Fibroblast of the aortic adventitia (primary cell): ENCODE data around the gene JAZF1. TPM values are rescaled to one million over a fixed set of nuclear protein-coding genes. Genes with fewer than 3 reads are reported as not detected.

Experiments
- DNase-seq: peaks from one replicate; pipeline ENCODE4 v3.0.0-alpha.2; 2010; ENCODE audit warnings: low read depth
- H3K4me3 ChIP-seq: 2 replicates; pipeline ENCODE4 v1.5.1; 2011; ENCODE audit warnings: low read depth, mild to moderate bottlenecking, control low read depth, low read length, moderate library complexity
- total RNA-seq: library from RNA; depleted of rRNA; stranded (reverse); fragments of >200 nt; gene quantifications from 2 replicates; pipeline ENCODE4 v1.2.3, GENCODE V29; 2012; ENCODE audit warnings: low replicate concordance
- TF ChIP-seq, protein P1 (sequence below): IDR thresholded peaks from 2 replicates; pipeline ENCODE4 v1.5.1; 2011; ENCODE audit warnings: mild to moderate bottlenecking, low read length, control low read depth, inconsistent platforms; ENCODE audit not compliant: insufficient read depth

The JAZF1 gene
- total RNA-seq, 1 donor: 8.3 TPM

DNA sequence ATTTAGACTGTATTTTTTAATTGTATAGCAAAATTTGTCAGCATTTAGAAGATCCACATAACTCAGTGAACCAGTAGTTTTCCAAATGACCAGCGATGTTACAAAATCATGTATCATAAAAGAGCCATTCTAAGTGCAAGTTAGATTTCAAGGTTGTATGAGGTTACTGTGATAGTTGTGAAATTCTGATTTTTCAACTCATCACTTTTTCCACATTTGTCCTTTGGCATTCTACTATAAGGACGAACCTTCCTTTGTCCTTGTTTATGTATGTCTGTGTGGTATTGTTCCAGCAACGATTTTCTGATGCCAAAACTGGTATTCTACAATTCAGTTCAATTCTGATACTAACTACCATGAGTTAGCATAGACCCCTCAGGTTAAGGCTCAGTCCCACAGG, 376.5 kb downstream of the JAZF1 start:
- no peak overlapping the region for H3K4me3 ChIP-seq
- DNase-seq: no peak
- TF ChIP-seq, protein P1, sequence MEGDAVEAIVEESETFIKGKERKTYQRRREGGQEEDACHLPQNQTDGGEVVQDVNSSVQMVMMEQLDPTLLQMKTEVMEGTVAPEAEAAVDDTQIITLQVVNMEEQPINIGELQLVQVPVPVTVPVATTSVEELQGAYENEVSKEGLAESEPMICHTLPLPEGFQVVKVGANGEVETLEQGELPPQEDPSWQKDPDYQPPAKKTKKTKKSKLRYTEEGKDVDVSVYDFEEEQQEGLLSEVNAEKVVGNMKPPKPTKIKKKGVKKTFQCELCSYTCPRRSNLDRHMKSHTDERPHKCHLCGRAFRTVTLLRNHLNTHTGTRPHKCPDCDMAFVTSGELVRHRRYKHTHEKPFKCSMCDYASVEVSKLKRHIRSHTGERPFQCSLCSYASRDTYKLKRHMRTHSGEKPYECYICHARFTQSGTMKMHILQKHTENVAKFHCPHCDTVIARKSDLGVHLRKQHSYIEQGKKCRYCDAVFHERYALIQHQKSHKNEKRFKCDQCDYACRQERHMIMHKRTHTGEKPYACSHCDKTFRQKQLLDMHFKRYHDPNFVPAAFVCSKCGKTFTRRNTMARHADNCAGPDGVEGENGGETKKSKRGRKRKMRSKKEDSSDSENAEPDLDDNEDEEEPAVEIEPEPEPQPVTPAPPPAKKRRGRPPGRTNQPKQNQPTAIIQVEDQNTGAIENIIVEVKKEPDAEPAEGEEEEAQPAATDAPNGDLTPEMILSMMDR: no peak

DNA sequence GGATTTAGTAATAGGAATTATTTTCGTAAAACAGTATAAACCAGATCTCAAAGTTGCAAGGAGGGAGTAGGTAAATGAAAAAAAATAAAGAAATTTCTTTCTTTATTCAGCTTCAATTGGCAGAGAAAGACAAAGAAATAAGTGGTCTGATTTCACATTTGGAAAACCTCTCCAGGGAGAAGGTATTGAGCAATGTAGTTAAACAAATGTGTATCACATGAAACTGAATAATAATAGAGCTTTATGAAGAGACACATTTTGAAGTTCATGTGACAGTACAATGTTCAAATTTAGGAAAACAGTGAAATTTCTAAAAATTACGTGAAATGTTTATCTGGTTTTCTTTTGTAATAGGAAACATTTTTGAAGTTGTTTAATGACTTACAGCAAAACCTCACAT, 377.6 kb downstream of the JAZF1 start:
- TF ChIP-seq, protein P1: no peak
- DNase-seq: peak; percentile 88
- H3K4me3 ChIP-seq: no peak overlapping the region

DNA sequence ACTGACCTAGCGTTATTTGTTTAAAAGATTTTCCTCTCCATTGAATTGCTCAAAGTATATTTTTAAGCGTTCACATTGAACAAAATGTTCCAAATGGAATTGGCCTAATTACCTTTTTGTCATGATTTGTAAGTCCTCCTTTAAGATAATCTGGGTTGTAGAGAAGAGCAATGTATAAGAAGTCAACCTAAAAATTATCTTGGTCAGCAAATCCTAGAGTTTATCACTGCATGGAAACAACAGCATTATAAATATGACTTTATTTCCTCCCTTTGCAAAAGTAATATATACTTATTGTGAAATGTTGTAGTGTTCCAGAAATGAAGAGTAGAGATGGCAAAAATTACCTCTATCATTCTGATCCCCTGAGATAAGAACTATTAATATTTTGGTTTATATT, 381.4 kb downstream of the JAZF1 start:
- H3K4me3 ChIP-seq: no peak overlapping the region
- DNase-seq: no peak
- TF ChIP-seq, protein P1: no peak

DNA sequence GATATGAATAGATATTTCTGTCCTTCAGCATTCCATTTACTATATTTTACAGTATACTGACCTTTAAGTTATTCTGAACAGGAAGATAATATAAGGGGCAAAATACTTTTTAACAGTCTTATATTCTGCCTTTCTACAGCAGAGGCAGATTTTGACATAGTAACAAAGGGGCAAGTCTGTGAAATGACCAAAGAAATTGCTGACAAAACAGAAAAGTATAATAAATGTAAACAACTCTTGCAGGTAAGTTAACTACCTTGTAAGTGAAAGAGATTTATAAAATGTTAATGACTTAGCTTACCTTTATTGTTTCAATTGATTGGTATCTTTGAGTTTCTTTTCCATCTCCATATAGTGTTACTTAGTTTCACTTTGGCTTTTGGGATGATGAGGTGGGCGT, 384.6 kb downstream of the JAZF1 start:
- no peak for DNase-seq
- TF ChIP-seq, protein P1: no peak

DNA sequence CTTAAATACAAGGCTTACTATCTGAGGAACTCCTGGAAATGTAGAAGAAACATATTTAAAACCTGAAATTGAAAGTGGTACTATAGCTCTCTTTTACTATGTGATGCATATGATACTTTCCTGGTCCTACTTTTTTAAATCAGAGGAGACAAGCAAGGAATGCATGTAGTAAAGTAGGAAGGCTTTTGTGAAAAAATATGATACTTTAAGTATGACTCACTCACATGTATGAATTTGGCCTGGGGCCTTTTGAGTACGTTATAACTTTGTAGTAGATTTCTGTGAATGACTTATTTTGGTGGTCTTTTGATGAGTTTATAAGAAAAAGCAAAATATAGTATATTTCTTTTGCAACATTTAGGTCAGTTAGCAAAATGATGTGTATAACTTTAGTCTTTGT, 386.8 kb downstream of the JAZF1 start:
- TF ChIP-seq, protein P1: no peak
- peak; percentile 43 for DNase-seq
- H3K4me3 ChIP-seq: no peak overlapping the region

More for the DNA sequence above, 384.6 kb downstream of the JAZF1 start:
- H3K4me3 ChIP-seq: no peak overlapping the region

DNA sequence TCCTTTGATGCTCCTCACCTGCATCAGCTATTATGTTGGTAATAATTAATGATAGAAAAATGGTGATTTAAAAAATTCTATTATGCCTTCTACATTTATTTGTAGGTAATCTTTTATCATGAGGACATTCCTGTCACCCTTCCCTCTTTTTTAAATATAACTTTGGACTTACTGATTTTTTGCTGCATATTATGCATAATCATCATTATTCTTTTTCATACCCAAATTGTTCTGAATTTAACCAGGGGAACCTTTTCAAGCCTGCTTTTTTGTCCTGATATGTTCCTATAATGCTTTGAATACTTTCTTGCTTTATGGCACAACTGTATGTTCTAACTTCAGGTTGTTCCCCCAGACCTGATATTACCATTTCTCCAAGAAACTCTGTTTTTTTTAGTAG, 392.2 kb downstream of the JAZF1 start:
- H3K4me3 ChIP-seq: no peak overlapping the region
- TF ChIP-seq, protein P1: no peak
- no peak for DNase-seq

DNA sequence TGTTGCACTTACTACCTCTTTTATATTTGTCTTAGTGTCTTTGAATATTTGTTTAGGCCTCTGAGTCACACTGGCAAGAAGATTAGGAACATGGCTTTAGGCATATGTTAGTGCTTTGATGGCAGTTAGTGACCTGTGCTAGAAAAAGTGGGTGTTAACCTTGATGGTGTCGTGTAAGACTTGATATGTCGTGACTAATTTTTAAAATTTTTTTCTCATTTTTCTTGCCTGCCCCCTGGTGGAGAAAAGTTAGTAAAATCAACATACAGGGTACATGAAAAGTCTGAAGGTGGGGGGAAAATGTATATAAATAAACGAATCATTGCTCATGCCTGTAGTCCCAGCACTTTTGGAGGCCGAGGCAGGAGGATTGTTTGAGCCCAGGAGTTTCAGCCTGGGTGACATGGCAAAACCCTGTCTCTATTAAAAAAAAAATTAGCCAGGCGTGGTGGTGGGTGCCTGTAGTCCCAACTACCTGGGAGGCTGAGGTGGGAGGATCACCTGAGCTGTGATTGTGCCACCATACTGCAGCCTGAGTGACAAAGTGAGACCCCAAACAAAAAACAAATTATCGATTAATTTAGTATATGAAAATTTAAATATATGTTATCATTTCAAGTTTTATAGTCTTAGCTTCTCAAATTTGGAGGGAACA, 396.1 kb downstream of the JAZF1 start:
- peak; percentile 73 for DNase-seq
- TF ChIP-seq, protein P1: peak; percentile 49
- H3K4me3 ChIP-seq: no peak overlapping the region
